Activated gamma-delta T cell treated with anti-CD3 and anti-CD28 coated beads, Interleukin-2, amount 50 U/mL, for 16 hours (primary cell): ENCODE data around the gene NPAS3.

Experiments used
- DNase-seq: peaks from one replicate; pipeline ENCODE4 v3.0.0-alpha.2; 2020; ENCODE audit warnings: low read depth

NPAS3 gene

DNA sequence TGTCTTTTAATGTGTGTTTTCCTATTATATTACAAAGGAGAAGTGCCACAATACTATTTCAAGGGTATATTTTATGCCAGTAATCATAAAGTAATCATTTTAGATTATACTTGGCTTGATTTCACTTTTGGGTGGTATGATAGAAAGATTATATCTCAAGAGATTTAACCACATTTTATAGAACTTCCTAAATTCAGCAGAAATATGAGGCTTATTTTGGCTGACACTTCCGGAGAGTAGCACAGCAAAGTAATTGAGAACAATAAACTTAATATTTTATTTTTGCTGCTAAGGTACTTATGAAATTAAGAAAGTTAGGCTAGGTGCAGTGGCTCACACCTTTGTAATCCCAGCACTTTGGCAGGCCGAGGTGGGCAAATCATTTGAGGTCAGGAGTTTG, 319.1 kb downstream of the NPAS3 start:
- no peak for DNase-seq

DNA sequence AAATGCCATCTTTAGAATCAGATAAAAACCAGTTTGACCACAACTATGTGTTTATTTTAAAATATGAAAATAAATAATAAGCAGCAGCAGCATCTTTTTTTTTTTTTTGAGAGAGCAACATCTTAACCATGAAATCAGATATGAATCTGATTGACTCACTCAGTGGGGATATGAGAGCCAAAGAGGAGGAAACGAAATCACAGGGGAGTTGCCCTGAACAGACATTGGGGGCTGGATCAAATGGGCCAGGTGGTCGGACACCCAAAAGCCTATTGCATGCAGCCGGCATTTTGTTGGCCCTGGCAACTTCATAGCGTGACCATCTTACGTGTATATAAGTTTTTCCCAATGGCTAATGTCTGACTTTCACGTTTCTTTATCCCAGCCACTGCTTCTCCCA, 321.1 kb downstream of the NPAS3 start:
- DNase-seq, result no peak

DNA sequence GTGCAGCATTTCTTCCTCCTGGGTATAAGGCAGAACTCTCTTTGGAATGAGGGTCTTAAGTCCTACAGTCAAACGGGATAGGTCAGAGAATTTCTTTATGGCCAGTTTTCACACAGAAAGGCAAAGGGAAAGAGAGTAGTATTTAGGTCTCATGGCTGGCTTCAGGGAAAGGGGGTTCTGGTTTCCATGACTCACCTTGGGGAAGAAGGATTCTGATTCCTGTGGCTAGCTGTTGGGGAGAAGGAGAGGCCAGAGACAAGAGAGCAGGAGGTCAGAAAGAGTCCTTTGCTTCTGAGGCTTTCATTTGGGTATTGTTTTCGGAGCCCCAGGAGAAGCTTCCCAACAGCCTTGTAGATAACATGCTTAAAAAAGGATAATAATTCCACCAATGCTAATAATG, 332.5 kb downstream of the NPAS3 start:
- DNase-seq, result no peak

DNA sequence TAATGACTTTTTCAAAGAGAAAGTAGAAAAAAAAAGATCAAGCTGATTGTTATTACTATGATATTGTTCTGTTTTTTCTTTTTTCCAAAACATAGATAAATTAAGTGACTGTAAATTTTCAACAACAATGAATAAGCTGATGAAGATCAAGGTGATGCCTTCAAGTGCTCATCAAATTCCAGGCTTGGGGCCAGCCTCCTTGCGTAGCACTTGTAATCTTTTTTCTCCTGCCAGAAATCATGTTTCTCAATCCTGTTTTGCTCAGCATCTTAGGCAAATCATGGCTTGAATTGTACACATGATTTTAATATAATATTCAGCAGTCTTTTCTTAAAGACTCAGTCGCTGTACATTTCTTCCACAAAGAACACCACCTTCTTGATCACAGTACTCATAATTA, 333.2 kb downstream of the NPAS3 start:
- no peak for DNase-seq

DNA sequence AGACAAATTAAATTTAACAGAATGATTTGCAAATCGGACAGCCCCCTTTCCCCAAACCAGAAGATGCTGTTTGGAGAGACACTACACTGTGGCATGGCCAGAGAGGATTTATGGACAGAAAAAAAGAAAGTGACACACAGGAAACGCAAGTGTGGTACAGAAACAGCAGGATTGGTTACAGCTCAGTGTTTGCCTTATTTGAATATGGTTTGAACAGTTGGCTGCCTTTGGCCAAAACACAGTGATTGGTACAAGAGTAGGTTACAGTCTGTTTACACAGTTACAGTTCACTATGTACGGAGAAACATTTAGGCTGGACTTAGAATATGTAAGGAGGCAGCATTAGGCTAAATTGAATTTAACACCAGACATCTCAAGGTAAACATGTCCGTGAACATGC, 335.3 kb downstream of the NPAS3 start:
- no peak for DNase-seq

DNA sequence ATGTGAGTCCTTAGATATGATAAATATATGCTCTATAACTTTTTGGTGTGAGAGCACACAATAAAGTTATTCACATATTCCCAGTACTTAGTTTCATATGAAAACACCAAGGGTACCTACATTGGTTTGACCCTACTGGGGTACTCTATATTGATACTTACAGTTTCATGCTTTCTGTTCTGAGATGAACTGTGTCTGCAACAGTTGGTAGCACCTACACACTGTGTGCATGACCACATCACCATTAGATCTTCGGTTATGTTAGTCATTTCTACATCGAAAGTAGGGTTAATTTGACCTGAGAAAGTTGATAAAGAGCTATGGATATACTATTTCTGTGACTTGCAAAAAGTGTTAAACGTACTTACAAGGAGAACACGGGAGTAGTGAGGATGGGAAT, 337.2 kb downstream of the NPAS3 start:
- DNase-seq, result no peak

DNA sequence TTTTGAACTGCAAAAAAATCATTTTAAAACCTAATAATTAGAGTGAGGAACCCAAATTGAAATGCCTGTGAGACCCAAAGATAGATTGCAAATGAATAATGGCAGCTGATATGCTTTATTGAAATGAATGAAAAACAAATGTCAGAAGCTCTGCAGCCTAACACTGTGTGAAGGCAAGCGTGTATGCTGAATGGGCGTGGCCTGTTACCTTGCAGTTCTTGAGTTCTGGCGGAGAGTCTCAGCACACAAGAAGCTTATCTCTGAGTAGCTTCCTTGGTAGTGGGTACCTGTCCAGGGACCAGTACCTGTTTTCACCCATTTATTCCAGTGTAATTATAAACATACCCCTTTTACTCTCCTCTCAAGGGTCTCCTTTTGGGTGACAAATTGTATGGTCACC, 341.2 kb downstream of the NPAS3 start:
- no peak for DNase-seq

DNA sequence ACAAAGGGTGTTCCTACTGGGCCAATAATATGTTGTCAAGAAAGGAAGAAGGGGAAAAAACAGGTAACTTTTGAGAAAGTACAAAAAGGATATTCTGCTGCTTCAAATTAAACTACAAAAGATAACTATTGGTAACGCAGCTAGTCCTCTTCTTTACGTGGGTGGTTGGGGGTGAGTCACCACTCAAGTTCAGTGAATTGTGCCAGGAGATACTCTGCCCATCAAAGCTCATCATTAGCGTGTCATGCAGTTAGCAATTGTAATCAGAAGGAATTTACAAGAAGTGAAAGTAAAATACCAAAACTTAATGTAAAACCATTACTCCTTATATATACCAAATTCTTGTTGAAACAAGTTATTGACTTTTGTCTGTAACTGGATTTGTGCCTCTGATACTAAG, 342.0 kb downstream of the NPAS3 start:
- no peak for DNase-seq

DNA sequence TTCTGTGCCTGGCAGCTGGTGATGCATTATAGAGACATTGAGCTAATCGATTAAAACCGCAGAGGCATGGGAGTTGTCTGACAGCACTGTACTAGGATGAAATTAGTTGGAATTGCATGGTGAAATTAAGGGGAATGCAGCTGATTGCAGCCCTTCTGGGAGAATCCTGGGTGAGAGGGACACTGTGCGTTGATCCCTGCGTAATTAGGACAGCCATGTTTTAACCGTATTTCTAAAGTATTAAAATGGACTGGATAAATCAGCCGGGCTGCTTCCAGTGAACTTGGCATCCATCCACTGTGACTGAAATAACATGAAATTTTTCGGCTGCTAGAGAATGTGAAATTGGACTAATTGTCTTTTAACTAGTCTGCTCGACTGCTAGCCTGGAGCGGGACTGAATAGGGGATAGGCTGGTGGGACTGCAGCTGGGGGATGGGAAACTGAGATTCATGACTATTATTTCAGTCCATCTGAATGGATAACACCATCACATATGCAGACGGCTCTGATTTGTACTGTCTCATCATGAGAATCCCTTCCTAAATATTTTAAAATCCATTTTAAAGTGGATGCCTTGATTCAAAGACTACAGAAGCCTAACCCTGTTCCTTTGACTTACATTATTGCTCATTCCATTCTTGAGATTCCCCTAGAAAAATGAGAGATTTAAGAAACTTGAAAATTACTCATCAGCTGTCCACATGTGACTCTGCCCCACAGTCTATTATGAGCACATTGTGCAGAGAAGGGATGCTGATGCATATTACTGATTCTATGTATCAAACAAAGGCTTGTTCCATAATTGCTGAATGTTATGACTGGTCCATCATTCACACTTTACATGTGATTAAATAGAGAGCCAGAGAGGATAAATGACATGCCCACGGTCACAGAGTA, 343.9 kb downstream of the NPAS3 start:
- no peak for DNase-seq

DNA sequence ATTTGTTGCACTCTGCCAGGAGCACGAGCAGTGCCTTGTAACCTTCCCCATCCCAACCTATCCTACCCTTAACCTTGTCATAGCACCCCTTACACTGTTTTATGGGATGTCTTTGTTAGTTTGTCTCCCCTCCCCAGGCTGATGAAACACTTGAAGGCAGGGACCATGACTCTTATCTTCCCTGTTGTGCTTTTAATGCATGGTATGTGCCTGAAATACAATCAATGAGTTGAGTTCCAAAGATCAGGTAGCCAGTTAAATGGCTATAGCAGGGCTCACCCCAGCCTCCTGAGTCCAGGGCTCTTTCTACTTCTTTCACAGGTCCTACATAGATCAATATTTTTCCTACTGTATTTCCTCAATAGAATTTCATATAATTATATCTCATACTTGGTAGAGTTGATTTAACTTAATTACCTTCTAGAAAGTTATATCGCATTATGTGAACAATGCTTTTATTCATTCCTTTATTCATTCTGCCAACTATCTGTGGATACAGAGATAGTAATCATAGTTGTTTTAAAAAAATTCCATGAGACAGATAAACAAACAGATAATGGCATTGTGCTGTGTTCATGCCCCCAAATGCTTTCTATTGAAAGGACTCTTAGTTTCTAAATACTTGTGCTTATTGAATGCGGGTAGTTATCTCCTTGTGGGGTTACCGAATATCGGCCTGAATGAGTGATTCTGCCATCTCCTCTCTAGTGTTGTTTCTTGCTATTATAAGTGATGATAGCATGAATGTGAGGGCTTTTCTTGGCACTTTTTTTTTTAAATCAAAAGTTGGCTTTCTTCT, 347.4 kb downstream of the NPAS3 start:
- DNase-seq, result no peak

DNA sequence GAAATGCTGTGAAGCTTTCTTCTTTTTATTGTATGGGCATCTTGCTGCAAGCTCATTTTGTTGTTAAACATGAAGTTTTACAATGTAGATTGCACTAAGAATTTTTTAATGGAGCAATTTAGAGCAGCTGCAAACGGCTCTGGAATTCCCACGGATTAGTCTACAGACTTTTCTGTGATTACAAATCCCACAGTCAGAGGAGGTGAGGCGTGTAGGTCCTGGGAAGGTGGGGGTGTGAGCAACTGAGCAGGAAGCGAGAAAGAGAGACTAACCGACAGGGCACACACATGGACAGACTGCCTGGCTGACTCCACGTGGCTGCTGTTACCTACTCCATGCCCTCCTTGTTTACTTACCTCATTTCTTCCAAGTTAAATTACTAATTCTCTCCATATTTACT, 348.5 kb downstream of the NPAS3 start:
- DNase-seq, result no peak

DNA sequence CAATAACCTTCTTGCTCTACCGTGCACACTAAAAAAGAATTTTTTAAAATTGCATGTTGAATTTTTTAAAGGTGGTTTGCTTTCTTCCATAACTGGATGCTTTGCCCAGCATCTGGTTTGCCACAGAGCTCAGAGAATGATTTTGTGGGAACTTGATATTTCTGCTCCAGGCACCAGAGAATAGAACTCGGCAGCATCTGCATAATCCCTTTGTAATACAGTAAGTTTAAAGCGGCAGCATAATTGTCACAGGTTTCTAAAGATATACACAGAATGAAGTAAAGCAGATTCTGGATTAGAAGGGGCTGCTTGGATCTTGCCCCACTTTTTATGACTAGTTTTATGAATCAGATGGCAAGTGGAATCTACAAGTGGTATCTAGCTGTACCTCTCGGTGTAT, 352.0 kb downstream of the NPAS3 start:
- DNase-seq, result no peak

DNA sequence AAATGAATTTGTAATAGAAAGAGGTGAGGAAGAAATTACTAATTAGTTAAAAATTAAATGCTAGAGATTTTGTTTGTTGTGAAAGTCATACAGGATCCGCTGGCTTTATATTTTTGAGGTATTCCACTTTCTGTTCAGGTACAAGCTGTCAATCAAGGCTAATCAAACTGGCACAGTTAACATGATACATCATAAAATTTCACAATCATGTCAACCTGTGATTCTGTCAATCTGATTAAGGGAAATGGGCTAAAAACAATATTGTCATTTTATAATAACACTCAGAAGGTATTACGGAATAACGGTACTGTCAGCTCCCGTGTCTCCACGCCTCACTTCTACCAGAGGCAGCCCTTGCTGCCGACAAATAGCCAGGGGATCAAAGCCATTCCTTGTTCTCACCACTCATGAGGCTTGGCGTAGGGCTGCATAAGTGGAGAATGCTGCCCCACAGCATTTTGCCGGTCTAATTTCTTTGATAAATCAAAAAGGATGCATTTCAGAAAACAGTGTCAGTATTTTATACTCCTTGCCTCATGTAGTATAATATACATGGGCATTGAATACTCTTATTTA, 352.9 kb downstream of the NPAS3 start:
- no peak for DNase-seq

DNA sequence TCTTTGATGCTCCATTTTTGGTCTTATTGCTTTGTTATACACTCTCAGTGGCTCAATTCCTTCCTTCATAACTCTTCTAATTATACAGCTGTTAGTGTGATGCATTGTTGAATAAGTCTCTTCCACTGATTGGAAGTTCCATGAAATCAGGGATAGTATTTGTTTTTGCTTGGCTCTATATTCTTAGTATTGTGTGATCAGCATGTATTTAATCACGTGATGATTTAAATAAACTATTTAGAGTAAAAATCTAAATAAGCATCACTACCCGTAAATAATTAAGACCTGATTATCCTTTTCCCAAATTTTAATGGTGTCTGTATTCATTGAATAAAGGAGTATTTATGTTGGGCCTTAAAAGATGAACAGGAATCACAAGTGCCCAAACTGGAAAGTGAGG, 355.7 kb downstream of the NPAS3 start:
- no peak for DNase-seq

DNA sequence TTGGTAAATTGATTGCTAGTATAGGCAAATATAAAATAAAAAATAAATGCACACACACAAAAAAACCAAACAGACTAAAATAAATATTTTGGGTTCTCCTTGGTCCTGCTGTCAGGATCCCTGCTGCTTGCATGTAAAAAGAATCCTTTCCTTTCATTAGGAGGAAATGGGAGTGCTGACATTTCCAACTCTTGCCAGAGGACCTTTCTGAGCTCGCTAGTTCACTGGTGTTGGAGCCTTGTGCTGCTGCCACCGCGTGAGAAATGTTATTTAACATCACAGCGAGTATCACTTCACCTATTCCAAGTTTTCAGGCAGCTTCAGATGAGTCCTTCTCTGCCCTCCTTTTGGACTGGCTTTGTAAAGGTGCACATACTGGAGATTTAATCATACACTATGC, 358.9 kb downstream of the NPAS3 start:
- DNase-seq, result no peak

DNA sequence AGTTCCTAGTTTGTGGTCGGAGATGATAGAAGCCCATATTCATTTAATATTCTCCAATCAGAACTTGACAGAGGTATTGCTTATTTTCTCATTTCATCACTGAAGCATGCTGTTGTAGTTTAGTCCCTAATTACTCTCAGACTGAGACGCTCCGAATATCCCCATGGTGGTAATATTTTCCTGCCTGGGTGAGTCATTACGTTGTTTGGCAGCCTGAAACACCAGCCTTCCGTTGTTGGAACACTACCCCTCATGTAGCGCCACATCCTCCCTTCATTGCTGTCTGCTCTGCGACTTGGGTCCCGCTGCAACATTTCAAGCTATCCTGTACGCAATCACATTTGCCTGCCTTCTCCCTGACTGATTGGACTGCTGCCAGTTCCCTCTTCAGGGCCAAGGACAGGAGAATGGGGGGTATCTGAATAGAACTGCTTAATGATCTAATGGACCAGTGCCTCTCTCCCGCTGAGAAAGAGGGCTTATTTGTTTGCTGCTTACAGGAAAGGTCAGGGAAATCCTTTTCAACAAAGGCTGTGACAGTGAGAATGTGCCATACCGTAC, 369.1 kb downstream of the NPAS3 start:
- no peak for DNase-seq

DNA sequence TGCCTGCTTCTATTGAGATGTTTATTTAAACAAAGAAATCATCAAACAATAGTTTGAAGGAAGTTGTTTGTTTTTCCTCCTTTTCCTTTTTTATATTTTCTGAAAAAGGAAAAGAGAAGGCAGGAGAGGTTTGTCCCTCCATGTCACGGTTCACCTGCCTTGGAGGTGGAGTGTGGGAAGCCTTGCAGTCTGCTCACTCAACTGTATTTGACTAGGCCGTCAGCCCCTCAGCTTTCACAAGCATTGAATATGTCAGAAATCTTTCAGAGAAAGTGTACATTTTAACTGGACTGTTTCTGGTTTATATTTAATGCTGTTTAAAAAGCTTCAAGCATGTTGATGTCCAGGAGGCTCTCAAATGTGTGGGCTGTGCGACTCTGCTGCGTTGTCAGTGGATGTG, 370.4 kb downstream of the NPAS3 start:
- DNase-seq, result no peak

DNA sequence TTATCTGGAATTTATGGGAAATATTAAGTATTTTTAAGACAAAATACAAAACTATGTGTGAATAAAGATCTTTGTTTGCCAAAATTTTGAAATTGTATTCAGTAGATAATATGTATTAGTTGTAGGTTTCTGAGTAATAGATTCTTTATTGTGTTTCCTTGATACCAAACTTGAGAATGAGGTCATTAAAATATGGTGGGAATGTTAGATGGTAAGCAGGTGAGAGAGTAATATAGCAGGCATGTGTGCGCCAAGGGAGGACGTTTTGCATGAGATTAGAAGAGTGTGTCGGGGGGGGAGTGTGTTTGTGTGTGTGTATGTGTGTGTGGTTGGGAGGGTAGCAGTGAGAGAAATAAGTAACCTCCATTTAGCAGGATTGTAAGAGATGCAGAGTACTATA, 376.5 kb downstream of the NPAS3 start:
- no peak for DNase-seq

DNA sequence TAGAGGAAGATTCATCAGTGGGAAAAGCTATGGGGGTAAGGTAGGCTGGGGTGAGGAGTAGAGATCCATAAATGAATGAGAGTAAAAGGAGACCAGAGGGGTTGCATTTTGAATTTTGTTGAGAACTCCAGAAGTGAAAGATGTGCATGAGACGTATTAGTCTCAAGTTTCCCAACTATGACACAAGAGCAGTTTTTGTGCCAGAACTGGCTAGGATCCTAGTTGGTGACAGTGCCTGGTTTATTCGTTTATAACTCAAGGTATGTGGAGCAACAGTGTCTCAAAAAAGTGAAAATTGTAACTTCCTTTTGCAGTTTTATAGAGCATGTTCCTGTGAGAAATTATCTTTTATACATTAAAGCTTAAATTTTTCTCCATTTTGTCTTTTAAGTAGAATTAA, 377.0 kb downstream of the NPAS3 start:
- no peak for DNase-seq

DNA sequence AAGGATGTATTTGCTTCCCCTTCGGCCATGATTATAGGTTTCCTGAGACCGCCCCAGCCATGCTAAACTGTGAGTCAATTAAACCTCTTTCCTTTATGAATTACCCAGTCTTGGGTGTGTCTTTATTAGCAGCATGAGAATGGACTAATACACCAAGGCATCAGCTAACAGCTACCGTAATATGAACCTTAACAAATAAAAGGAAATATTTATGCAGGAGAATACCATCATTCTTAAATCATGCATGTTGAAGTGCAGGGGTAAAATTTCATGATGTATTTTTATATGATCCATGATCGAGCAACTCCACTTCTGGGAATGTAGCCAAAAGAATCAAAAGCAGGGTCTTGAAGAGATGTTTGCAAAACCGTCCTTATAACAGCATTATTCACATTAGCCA, 379.0 kb downstream of the NPAS3 start:
- no peak for DNase-seq

DNA sequence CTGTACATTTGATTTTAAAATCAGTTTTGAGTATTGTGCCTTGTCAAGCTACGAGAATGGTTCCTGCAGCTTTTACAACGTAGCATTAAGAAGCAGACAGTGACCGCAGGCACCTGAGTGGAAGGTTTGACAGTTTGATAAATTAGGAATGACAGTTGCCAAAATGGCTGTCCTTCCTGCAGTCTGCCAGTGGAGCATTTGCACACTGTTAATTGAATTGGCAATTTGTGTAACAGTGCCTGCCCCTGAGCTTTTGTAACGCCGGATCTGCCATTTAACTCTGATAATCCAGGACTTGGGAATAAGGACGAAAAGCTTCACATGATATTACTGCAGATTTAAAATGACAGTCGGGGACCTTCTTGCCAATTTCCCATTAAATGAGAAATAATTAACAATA, 385.3 kb downstream of the NPAS3 start:
- DNase-seq, result no peak

DNA sequence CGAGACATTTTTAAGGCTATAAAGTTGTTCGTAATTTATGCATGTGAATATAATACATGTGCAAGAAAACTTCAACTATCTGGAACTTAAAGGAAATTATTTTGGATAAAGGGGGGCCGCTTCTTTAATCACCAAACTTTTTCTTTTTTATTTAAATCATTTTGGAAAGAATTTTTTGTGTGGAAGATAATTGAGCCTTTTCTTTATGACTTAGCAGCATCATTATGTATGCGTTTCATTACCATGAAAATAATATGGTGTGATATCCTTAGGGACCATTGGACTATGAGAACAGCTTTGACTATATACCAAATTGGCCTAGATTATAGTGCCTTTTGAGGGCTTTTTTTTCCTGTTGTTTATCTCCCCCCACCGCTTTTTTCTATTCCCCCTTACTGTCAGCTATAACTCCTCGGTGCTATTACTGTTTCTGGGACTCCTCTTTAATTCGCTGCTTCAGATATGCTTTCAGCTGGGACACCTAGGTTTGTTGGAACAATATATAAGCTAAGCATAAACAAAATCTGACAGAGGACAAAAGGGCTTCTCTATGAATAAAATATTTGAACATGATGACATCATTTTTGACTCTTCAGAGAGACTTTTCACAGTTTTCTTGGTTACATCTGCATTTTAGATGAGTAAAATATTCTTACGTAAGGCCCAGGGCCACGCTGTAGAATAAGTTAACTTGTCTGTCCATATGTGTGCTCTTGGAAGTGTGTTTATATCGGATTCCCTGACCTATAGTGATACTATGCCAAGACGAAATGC, 392.7 kb downstream of the NPAS3 start:
- no peak for DNase-seq
